Cardiac fibroblast (primary cell): ENCODE results near the gene ADAMTSL4.
"Not testable (repeated sequence)": the region's sequence is repeated elsewhere in the genome, so short reads cannot be mapped to it uniquely, and the experiment has no call there.

Experiments used
- DNase-seq, 2 donors: peaks; one replicate each; pipeline versions ENCODE4 v3.0.0 to v3.0.0-alpha.2; 2010; ENCODE audit warnings: low read depth in 2 of 2
- H3K4me3 ChIP-seq, 2 donors: replicated peaks in 1 of 2; 1 replicate in 1 of 2; 2 replicates in 1 of 2; pipeline ENCODE4 v1.5.1; 2011; ENCODE audit warnings: low read depth in 2 of 2, low read length in 2 of 2, mild to moderate bottlenecking in 2 of 2, moderate library complexity in 1 of 2
- TF ChIP-seq, protein P1 (sequence below): IDR thresholded peaks from one replicate; pipeline ENCODE4 v1.5.1; 2011; ENCODE audit warnings: low read depth, mild to moderate bottlenecking, low read length, inconsistent platforms

The ADAMTSL4 gene

DNA sequence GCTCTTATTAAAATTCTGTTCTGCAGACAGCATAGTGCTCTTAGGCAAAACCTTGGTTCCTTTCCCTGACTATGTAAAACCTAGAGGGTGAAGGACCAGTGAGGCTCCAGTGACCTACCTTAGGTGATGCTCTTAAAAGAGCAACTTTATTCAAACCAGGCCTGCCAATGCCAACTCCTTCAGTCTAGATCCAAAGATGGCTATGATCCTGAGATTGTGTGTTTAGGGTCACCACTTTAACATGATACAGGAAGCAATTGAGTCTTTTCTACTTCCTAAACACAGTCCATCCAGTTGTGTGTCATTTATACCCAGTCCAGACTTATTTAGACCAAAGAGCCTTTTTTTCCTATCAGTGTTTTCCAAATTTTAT is 19.4 kb downstream of the ADAMTSL4 start:
- DNase-seq: no peak
- TF ChIP-seq, protein P1, sequence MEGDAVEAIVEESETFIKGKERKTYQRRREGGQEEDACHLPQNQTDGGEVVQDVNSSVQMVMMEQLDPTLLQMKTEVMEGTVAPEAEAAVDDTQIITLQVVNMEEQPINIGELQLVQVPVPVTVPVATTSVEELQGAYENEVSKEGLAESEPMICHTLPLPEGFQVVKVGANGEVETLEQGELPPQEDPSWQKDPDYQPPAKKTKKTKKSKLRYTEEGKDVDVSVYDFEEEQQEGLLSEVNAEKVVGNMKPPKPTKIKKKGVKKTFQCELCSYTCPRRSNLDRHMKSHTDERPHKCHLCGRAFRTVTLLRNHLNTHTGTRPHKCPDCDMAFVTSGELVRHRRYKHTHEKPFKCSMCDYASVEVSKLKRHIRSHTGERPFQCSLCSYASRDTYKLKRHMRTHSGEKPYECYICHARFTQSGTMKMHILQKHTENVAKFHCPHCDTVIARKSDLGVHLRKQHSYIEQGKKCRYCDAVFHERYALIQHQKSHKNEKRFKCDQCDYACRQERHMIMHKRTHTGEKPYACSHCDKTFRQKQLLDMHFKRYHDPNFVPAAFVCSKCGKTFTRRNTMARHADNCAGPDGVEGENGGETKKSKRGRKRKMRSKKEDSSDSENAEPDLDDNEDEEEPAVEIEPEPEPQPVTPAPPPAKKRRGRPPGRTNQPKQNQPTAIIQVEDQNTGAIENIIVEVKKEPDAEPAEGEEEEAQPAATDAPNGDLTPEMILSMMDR: no peak
- peak overlapping the region in 1 of 2 donors; percentile 1 for H3K4me3 ChIP-seq

DNA sequence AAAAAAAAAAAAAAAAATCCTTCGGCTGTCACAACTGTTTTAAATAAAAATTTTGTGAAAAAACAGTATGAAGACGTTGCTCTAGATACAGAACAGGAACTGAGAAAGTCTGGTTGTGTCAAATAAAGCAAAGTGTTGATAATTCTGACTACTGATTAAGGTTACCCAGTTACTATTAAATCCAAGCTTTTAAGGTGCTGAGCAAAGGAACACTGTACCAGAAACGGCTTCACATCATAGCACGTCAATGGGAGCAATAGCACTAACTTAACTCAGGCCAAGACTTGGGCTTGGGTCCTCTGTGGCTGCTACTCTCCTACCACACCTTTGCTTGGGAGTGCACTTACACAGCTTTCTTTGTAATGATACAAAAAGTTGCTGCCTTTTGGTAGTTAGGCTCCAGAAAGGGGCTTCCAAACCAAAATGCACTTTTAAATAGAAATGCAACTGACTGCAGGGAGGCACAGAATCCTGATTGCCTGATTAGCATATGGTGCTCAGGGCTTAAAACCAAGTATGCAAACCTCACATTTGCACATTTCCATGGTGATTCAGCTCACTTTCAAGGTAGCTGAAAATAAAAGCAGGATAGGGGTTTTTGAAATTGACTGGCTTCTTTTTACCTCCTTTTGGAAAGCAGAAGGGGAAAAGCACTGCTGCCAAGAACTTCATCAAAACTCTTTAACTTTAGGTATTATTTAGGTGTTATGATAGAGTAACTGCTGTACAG is 23.9 kb downstream of the ADAMTSL4 start:
- no peak overlapping the region for H3K4me3 ChIP-seq
- TF ChIP-seq, protein P1: no peak
- DNase-seq: peak in 1 of 2 donors; percentile 65

DNA sequence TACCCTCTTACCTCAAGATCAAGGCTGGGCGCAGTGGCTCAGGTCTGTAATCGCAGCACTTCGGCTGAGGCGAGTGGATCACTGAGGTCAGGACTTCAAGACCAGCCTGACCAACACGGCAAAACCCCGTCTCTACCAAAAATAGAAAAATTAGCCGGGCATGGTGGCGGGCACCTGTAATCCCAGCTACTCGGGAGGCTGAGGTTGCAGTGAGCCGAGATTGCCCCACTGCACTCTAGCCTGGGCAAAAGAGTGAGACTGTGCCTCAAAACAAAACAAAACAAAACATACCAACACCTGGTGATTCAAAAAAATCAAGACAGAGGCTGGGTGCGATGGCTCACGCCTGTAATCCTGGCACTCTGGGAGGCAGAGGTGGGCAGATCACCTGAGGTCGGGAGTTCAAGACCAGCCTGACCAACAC is 24.5 kb downstream of the ADAMTSL4 start:
- not testable (repeated sequence) for H3K4me3 ChIP-seq, DNase-seq

DNA sequence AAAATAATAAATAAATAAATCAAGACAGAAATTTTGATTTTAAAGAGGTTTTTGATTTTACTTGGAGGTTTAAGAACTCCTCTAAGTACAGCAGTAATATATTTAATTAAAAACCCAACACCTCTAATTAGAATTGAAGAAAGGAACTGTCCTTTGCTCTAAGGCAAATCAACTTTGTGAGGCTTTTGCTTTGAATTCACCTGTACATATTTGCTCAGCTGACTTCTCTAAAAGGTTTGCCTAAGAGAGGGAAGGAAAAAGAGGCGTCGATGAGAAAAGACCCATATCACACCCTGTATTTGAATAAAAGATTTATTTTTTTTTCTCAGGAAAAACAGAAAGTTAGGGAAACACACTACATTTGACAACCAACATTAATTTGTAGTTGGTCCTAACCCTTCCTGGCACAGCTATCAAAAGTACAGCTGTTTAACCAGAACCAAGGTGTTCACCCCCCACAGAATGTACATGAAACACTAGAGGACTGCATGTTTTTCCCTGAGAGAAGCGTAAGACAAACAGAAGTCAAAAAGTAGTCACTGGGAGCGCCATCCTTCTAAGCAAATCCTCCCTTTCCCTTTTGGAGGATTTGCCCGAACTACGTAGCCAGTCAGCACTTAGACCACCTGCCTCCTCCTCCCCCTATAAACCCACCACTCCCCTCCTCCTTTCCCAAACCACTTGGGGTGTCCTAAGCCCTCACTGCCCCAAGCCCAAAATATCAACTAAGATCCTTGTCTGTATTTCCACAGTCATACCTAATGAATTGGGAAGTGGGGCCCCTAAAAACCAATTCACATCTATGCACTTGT is 25.3 kb downstream of the ADAMTSL4 start:
- TF ChIP-seq, protein P1: no peak
- H3K4me3 ChIP-seq: peak overlapping the region; percentile 92 to 99
- peak; percentile 49 to 68 for DNase-seq

DNA sequence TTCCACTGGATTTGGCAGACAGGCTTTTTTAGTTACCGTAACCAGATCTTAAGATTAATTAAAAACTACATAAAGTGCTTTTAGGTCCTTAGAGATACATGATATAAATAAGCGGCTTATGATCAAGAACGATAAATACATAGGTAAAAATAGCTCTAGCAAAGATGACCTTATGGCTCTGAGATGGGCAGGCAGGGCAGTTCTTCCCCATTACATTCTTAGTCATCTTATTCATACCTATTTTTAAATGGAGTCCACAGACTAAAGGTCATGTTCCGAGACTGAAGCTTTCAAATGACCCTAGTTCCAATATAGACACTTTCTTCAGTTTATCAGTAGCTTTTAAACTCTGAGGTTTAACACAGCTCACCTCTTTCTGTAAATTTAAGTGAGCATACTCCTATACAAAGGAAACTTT is 25.9 kb downstream of the ADAMTSL4 start:
- peak overlapping the region; percentile 92 to 99 for H3K4me3 ChIP-seq
- DNase-seq: no peak
- TF ChIP-seq, protein P1: no peak

DNA sequence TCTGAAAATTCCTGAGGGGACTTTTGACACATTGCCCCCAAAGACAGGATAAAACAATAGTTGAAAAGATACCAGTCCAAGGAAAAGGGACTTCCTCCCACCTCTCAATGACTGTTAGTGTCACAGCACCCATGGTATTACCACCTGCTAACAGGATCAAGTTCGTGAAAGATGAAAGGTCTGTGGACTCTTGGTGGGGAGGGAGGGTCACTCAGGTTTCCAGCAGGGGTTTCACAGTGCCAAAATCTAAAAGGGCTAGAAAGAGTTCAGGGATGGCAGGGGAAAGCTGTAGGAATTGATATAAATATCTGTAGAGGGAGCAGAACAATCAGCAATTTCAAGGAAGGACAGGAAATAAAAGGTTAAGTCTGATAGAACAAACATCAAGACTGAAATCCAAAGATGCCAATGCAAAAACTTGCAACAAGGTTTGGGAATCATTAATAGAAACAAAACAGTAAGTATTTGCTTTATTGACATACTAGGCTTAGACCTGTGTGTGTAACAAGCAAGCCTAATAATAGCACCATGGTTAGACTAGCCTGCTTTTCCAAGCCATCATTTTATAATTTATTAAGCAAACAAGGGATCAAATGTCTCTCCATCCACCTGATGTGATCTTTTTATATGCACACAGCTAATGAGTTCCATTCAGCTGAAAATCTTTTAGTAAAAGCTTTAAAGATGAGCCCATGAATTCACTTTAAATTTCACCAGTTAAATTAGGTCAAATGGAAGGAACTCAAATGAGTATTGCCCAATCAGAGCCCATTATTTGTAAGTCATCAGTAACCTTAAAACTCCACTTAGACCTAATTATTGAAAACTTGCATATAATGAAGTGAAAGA is 26.5 kb downstream of the ADAMTSL4 start:
- DNase-seq: peak; percentile 40 to 46
- TF ChIP-seq, protein P1: no peak
- H3K4me3 ChIP-seq: peak overlapping the region; percentile 92 to 99

DNA sequence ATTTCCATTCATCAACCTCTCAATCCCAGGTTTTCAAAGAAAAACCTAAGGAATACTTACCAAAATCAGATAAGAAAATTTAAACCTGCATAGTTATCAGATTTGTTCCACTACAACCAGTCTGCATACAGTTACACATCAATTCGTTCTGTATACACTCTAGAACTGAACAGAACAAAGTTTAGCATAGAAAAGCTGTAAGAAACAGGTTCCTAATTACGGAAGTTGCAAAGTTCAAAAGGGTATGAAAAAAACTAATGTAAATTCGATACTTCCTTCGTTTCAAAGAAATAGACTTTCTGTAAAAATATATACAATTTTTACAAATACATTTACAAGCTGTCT is 27.1 kb downstream of the ADAMTSL4 start:
- H3K4me3 ChIP-seq: peak overlapping the region; percentile 92 to 99
- TF ChIP-seq, protein P1: no peak
- peak in 1 of 2 donors; percentile 54 for DNase-seq
